HG02885 (cell line): Measurements from ENCODE around the gene PP2D1.
A peak's percentile ranks its signal among the peaks of the same experiment; 100 is the strongest.
"Not testable (repeated sequence)": the region's sequence is repeated elsewhere in the genome, so short reads cannot be mapped to it uniquely, and the experiment has no call there.

Source experiments
- ATAC-seq: cut with Tn5 transposase; IDR thresholded peaks from one replicate; pipeline ENCODE4 v1.9.1; 2021; ENCODE audit warnings: mild to moderate bottlenecking; ENCODE audit not compliant: unreplicated experiment, poor library complexity

Gene PP2D1

GRCh38 chr3:20040548-20041196 lies 28.6 kb upstream of the PP2D1 start:
- ATAC-seq: peak; percentile 44

- peak; percentile 57 for ATAC-seq
Observed at GRCh38 chr3:20039765-20040547, 27.9 kb upstream of the PP2D1 start, which contains the start of gene KAT2B. Gene KAT2B (plus strand): TSS chr3:20040446. CDS start chr3:20040478, 32 bp downstream.

- no peak for ATAC-seq
Observed at GRCh38 chr3:20039466-20039764, 27.4 kb upstream of the PP2D1 start.

- ATAC-seq: no peak
Observed at GRCh38 chr3:20038699-20039465, 26.8 kb upstream of the PP2D1 start.

- ATAC-seq: no peak
Observed at GRCh38 chr3:20037255-20037996, 25.4 kb upstream of the PP2D1 start.

GRCh38 chr3:20035019-20035418 lies 23.0 kb upstream of the PP2D1 start:
- no peak for ATAC-seq

GRCh38 chr3:20031939-20032338 lies 19.9 kb upstream of the PP2D1 start:
- not testable (repeated sequence) for ATAC-seq

- ATAC-seq: no peak
Observed at GRCh38 chr3:20028905-20029331, 16.9 kb upstream of the PP2D1 start.

- ATAC-seq: no peak
Observed at GRCh38 chr3:20027136-20027535, 15.1 kb upstream of the PP2D1 start.

GRCh38 chr3:20023623-20024405 lies 11.8 kb upstream of the PP2D1 start:
- ATAC-seq: no peak

GRCh38 chr3:20022954-20023622 lies 11.0 kb upstream of the PP2D1 start:
- ATAC-seq: no peak

GRCh38 chr3:20016076-20016475 lies 4.0 kb upstream of the PP2D1 start:
- not testable (repeated sequence) for ATAC-seq

GRCh38 chr3:20015525-20015924 lies 3.5 kb upstream of the PP2D1 start:
- no peak for ATAC-seq

GRCh38 chr3:20013396-20013795 lies 1.3 kb upstream of the PP2D1 start:
- ATAC-seq: no peak

GRCh38 chr3:20008646-20009045 lies 3.4 kb downstream of the PP2D1 start:
- ATAC-seq: no peak

- no peak for ATAC-seq
Observed at GRCh38 chr3:20007960-20008359, 4.1 kb downstream of the PP2D1 start.

- no peak for ATAC-seq
Observed at GRCh38 chr3:20001932-20002331, 10.1 kb downstream of the PP2D1 start.

- ATAC-seq: no peak
Observed at GRCh38 chr3:19997502-19997901, 14.6 kb downstream of the PP2D1 start.

- ATAC-seq: no peak
Observed at GRCh38 chr3:19994796-19995195, 17.3 kb downstream of the PP2D1 start.
